ENCODE measurements around the gene PADI6.
"Not testable (repeated sequence)": the region's sequence is repeated elsewhere in the genome, so short reads cannot be mapped to it uniquely, and the experiment has no call there.

The PADI6 gene

DNA sequence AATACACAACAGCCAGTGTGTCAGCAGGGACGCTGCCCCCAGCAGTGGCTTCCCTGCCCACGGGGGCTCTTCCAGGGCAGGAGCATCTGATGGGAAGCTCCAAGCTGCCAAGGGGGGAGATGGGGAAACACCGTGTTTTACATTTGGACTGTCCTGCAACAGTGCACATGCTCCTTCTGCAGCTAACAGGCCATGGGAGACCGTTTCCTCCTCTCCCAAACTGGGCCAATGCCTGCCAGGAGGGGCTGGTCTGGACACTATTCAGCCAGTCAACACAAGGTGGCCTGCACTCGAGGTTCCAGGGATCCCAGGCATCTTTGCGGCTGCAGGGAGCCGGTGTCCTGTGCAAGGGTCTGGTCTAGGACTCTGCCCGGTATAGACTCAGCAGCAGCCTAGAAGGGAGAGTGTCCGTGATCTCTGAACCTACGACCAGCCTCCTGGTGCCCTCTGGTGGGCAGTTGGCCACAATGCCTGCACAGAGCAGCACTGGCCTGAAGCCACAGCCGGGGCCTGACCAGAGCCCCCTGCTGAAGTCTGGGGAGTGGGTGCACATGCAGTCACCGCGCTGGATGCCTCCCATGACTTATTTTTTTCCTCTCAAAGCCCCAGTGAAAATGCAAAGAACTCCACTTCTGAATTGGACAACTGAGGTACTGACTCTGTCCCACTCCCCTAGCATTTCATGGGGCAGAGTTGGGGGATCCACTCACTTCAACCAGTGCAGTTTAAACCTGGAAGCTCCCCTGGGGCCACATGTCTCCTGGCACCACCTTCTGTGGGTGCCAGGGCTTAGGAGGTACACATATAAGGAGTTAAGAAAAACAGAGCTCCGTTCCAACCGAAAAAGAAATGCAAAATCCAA lies 34.1 kb downstream of the PADI6 start:
- DNase-seq = peak; percentile 30 to 34

DNA sequence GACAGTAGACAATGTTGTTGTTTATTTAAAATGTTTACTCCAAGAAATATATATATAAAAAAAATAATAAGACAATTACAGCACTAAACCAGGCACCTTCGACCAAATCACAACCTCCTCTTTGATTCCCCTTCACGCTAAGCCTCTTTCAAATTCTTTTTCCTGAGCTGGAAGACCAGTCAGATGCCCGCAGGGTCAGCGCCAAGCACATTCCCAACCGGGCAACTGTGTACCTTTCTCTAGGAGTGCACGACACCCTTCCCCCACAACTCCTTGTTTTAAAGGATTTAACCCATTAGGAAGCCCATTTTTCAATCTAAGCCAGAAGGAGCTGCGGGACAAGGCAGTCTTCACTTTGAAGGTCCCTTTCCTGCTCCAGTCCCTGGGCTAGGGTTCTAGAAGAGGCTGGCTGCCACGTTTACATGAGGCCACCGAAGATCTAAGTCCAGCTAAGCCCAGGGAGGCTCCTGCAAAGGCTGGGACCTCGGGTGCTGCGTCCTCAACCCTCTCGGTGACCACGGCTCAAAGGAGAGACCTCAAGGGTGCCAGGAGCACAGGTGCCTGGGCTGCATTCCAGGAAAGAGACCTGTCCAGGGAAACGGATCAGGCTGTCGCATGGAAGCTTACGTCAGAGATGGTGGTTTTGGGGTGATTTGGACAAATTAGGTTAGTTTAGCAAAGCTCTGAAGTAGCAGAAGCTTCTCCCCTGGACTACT lies 34.9 kb downstream of the PADI6 start:
- DNase-seq = not testable (repeated sequence)

GRCh38 chr1:17407786-17408514 lies 36.0 kb downstream of the PADI6 start:
- peak in 1 of 2 experiments; percentile 11 for DNase-seq

DNA sequence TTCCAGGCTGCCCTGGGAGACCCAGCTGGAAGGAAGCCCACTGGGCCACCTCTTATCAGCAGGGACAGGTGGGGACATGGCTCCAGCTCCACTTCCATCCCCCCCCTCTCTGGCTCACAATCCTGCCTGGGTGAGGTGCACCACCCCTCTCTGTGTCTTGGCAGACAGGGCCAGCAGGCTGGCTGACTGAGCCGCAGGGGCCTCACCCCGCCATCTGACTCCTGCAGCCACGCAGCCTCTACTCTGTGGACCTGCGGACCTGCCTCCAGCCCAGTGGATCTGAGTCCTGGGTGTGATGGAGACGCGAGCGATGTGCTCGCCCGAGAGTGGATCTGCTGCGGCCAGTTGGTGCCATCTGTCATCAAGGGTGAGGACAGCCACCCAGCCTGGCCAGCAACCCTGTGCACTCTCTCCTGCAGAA lies 37.4 kb downstream of the PADI6 start:
- DNase-seq = no peak

DNA sequence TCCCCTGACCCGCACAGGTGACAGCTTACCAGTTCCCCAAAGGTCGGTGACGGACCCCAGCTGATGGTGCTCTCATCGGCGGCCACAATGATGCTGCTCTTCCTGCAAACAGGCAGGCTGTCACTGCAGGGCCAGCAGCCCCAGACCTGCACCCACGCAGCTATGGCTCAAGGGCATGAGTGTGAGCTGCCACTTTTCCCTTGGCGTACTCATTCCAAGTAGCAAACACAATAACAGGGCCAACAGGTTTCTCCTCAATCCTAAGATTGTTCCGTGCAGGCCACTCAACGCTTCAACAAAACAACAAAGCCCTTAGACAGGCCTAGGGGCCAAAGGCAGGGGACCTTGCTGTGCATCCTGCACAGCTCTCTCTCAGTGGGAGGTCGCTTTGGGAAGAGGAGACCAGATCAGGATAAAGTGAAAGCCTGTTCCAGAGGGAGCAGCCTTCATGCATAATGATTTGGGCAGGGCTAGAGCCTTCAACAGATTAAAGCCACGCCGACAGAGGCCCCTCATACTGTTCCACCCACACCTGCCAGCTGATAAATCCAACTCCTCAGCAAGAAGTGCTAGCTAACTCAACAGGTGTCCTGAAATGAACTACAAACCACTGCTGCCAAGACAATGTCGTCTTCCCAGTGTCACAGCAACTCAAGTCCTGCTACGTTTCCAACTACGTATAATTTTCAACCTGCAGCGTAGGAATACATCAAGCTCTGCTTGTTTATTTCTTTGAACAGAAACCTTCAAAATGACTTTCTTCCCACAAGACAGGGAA lies 40.3 kb downstream of the PADI6 start:
- DNase-seq = no peak

- DNase-seq = no peak
These were observed 42.0 kb downstream of the PADI6 start for GRCh38 chr1:17414022-17414421.

GRCh38 chr1:17416389-17416788 lies 44.4 kb downstream of the PADI6 start:
- no peak for DNase-seq

- DNase-seq = no peak
These were observed 47.8 kb downstream of the PADI6 start for GRCh38 chr1:17419626-17420328.

- DNase-seq = no peak
These were observed 48.5 kb downstream of the PADI6 start for GRCh38 chr1:17420391-17420918.

DNA sequence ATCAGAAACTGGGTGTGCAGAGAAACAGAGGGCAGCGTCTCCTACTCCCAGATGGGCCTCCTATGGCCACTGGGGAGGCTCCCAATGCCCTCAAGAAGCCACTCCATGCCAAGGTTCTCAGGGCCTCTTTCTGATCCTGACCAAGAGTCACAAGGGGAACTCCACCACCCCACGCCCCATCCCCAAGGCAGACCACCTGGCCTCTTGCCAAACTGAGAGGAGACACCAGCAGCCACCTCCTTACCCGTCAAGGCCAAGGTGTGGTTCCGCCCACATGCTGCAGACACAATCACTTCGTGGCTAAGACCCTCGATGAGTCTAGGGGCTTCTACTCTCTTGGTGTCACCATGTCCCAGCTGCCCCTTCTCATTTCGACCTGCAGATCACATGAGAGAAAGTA lies 50.5 kb downstream of the PADI6 start:
- DNase-seq = no peak

DNA sequence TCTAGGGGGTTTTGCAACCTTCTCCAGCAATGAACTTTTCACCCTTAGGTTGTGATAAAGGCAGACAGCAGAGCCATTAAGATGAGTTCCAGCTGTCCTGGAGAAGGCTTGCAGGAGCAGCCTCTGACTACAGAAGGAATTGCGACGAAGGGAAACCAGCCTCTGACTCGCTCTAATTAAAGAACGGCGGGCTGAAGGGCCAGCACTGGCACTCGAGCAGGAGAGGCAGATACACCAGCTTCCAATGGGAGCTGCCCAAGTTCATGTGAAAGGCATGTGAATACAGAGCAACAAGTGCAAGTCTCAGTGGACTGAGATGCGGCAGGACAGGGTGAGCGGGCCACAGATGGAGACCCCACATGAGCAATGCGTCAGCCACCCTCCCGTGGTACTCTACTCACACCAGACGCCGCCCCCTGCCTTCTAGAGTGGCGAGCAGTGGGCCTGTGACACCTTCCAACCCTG lies 51.8 kb downstream of the PADI6 start:
- DNase-seq = no peak

DNA sequence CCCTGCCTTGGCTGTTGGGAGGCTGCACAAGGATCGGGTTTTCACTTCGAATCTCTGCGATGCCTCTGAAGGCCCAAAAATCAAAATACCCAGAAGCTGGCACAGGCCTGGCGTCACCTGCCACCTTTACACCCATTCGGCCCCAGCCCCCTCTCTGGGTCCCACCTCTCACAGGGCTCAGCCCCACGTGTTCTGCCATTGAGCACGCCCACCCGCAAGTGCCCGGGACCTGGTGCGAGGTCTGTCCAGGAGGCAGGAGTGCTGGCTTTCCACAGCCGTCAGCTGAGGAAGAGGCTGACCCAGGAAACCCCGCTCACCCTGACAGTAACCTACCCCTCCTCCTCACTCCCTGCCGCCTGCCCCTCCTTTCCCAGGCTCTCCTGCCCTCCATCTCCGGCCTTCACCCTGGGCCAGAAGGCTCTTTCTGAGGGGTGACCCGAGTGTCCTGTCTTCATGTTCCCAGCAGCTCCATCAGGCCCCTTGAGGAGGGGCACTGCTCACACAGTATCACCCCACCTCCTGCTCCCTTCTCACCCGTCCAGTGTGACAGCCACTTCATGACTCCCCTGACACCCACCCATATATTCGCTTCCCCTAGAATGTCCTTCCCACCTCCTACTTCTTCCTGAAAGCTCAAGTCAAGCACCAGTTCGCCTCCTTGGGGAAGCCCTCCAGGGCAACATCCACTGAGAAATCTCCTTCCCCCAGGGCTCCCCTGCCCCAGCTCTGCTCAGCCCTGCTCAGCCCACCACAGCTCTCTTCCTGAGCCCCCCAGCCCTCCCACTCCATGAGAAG lies 54.0 kb downstream of the PADI6 start:
- DNase-seq = no peak

GRCh38 chr1:17427696-17428660 lies 56.0 kb downstream of the PADI6 start:
- no peak for DNase-seq

DNA sequence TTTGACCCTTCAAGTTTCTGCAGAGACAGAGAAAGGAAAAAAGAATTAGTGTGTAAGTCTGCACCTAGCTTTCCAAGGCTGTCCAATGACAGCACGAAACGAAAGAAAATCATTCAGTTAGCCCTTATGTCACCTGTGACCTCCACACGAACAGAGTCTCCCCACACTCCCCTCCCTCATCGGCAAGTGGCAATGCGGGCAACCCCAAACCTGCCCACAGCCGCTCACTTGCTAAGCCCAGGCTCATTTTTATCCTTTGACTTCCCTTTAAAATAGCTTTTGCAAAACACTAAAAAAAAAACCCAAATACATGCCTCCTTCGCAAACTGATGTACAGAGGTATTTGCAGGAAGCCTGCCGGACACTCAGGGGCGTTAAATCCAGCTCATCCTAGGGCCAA lies 57.2 kb downstream of the PADI6 start:
- no peak for DNase-seq

DNA sequence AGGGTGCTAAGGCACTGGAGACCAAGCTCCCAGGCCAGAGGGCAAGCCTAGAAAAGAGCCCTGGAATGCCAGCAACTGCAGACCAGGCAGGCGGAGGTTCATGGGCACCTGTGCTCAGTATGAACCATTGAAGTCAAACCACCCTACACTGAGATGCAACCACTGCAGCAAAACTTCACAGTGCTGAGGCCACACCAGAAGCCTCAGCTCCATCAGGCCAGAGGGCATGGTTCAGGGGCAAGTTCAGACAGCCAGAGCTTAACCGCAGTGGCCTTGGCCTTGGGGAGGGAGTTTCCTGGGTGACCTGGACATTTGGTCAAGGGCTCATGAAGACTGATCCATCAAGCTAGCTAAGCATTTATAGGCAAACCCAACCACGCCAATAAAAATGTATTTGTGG lies 60.4 kb downstream of the PADI6 start:
- DNase-seq = no peak

DNA sequence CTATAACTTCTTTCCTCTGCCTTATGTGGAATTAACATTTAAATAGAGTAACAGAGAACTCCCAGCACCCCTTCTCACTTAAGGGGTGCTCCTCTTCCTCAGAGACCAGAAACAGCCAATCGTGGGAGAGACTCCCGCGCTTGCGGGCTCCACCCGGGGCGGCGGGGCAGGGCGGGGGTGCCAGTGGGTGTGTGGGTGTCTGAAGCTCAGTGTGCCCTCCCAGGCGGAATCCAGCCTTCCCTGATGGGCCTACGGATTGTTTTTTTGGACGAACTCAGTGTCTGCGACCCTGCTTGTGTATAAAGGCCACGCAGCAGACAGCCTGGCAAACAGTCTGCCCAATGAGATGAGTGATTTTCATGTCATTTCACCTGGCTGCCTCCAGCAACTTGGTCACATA lies 61.3 kb downstream of the PADI6 start:
- DNase-seq = no peak

DNA sequence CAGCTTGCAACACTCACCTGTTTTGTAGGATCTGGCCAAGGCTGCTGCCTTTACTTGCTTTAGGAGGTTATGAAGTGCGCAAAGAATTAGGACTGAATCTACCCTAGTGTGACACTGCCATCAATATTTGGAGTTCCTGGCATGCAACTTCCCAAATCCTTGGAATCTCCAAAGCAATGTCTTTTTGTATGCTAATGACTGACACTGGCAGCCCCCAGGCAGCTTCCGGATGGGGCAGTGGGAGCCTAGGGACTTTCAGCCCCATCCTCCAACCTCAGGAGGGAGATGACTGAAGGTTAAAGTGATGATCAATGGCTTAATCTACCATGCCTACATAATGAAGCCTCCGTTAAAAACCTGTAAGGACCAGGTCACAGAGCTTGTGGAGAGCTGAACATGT lies 62.0 kb downstream of the PADI6 start:
- no peak for DNase-seq

DNA sequence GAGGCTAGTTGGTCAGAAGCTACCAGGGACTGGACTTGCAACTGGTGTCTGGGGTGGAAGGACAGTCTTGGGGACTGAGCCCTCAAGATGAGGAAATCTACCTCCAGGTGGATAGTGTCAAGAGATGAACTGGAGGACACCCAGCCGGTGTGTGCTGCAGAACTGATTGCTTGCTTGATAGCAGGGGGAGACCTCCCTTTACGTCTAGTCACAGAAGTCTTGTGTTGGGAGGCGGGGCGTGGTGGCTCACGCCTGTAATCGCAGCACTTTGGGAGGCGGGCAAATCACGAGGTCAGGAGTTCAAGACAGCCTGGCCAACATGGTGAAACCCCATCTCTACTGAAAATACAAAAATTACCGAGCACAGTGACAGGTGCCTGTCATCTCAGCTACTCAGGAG lies 62.6 kb downstream of the PADI6 start:
- no peak for DNase-seq

DNA sequence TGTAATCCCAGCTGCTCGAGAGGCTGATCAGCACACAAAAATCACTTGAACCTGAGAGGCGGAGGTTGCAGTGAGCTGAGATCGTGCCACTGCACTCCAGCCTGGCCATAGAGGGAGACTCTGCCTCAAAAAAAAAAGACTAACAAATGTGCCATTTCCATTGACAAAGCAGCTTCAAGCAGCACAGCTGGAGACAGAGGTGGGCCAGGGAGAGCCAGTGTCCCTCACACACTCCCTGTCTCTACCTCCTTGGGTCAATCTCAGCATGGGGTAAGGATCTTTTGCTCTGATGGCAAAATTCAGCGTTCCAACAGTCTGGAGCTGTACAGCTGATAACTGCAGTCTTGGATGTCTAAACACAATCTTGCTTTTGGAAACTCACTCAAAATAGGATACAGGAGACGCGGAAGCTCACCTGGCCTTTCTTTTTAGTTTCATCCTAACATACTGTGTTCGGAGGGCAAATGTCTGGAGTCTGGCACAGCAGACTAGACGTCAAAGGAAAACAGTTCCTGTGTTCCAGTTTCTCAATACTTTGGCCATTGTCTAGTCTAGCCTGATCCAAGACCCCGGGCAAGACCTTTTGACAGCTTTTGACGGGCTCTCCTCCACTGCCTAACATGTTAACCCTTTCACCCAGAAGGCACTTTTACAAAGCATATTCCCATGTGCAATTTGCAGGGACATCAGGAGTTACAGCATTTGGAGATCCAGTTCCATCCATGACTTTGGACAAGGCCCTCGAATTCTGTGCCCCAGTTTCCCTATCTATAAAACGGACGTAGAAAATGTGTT lies 64.6 kb downstream of the PADI6 start:
- DNase-seq = no peak

All from NCI-H2081 (cell line).